Sigmoid colon (tissue), 4 donors: ENCODE data around the gene BTBD9.

ENCODE experiments used
- EP300 ChIP-seq, 4 donors: sonication (generic); formaldehyde crosslinking; IDR thresholded peaks; one replicate each; pipeline ENCODE4 v1.6.1; 2017; ENCODE audit warnings: antibody characterized with exemption in 4 of 4
- POLR2A ChIP-seq, 2 donors: fragments of 450-650 bp; IDR thresholded peaks; one replicate each; pipeline ENCODE4 v1.6.1; 2016; ENCODE audit warnings: antibody characterized with exemption in 2 of 2, mild to moderate bottlenecking in 2 of 2, moderate library complexity in 2 of 2
- TF ChIP-seq, protein P1 (sequence below), 4 experiments: fragments of 450-650 bp in 3 of 4; fragments of 200-600 bp in 1 of 4; IDR thresholded peaks; one replicate each; pipeline ENCODE4 v1.5.1; 2016 to 2019; ENCODE audit warnings: antibody characterized with exemption in 4 of 4, mild to moderate bottlenecking in 3 of 4, moderate library complexity in 2 of 4

DNA sequence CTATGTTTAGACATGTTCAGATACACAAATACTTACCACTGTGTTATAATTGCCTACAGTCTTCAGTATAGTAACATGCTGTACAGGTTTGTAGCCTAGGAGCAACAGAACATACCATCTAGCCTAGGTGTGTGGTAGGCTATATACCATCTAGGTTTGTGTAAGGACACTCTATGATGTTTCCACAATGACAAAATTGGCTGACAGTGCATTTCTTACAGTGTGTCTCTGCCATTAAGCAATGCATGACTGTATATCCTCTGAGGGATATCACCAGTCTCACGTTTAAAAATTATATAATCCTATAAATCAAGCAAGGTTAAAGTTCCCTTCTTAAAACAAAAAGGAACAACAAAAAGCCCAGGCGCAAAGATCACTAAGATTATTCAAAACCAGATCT is 352.2 kb downstream of the BTBD9 start:
- TF ChIP-seq POLR2A (IDR thresholded peaks at IDR 0.05), result no peak
- TF ChIP-seq, protein P1, sequence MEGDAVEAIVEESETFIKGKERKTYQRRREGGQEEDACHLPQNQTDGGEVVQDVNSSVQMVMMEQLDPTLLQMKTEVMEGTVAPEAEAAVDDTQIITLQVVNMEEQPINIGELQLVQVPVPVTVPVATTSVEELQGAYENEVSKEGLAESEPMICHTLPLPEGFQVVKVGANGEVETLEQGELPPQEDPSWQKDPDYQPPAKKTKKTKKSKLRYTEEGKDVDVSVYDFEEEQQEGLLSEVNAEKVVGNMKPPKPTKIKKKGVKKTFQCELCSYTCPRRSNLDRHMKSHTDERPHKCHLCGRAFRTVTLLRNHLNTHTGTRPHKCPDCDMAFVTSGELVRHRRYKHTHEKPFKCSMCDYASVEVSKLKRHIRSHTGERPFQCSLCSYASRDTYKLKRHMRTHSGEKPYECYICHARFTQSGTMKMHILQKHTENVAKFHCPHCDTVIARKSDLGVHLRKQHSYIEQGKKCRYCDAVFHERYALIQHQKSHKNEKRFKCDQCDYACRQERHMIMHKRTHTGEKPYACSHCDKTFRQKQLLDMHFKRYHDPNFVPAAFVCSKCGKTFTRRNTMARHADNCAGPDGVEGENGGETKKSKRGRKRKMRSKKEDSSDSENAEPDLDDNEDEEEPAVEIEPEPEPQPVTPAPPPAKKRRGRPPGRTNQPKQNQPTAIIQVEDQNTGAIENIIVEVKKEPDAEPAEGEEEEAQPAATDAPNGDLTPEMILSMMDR (IDR thresholded peaks at IDR 0.05), result no peak
- TF ChIP-seq EP300 (IDR thresholded peaks at IDR 0.05), result no peak
